LNCAP (cell line): ENCODE results near the gene BAD.

Source experiments
- CTCF ChIP-seq: fragments of 450-650 bp; IDR thresholded peaks from 2 replicates; pipeline ENCODE4 v1.5.1; 2017; ENCODE audit warnings: mild to moderate bottlenecking

BAD gene

GRCh38 chr11:64303109-64304031 lies 18.9 kb upstream of the BAD start:
- no peak for TF ChIP-seq CTCF

GRCh38 chr11:64299847-64300648 lies 15.6 kb upstream of the BAD start, which contains the start of gene CATSPERZ:
Gene CATSPERZ (plus strand): TSS chr11:64300358. CDS start chr11:64300411, 53 bp downstream.
- no peak for TF ChIP-seq CTCF

GRCh38 chr11:64298966-64299846 lies 14.7 kb upstream of the BAD start:
- no peak for TF ChIP-seq CTCF

GRCh38 chr11:64297699-64298358 lies 13.4 kb upstream of the BAD start:
- no peak for TF ChIP-seq CTCF

GRCh38 chr11:64296830-64297698 lies 12.6 kb upstream of the BAD start:
- no peak for TF ChIP-seq CTCF

GRCh38 chr11:64296236-64296635 lies 11.8 kb upstream of the BAD start:
- no peak for TF ChIP-seq CTCF
